ENCODE data around the gene CR2. TPM values are rescaled to one million over a fixed set of nuclear protein-coding genes. Genes with fewer than 3 reads are reported as not detected.
"Not testable (repeated sequence)": the region's sequence is repeated elsewhere in the genome, so short reads cannot be mapped to it uniquely, and the experiment has no call there.

CR2 gene
- total and polyA plus RNA-seq, 9 donors = 0.08 to 0.27 (median 0.10) TPM; not detected in 5

DNA sequence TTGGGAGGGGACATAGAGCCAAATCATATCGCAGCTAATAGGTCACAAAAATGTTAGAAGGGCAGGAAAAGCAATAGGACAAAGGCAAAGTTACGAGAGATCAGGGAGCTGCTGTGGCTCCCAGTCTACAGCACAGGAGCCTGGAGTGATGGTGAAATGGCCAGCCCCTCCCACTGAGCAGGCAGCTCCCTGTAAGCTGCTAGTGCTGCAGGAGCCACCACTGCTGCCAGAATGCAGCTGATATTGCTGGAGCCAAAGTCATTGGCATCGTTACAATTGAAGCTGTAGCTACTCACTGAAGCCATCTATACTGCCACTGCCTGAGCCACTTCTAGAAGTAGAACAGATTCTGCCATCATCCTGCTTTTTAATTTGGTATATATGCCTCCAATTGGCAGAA, 71.1 kb downstream of the CR2 start:
- 0 to 62% (median 44%) methylated on average over 1 to 3 of the region's 3 CpGs for WGBS, 3 donors
- not testable (repeated sequence) for H3K27me3 ChIP-seq

DNA sequence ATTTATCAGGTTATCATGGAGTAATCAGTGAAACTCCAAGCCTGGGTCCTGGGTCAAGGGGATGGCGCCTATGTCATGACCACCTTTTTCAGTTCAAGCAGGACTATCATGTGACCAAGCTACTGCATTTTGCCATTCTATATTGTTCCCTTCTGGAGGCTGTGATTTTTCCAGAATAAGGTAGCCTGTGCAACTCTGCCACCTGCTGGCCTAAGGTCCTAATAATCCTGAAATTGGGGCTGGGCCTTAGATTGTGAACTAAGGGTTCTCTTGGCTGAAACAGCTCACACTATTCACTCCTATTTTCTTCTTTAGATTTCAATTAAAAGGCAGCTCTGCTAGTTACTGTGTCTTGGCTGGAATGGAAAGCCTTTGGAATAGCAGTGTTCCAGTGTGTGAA, 74.3 kb downstream of the CR2 start:
- H3K27me3 ChIP-seq; H3K36me3 ChIP-seq; H3K4me1 ChIP-seq (ENCODE audit: insufficient read depth); H3K9me3 ChIP-seq; H3K4me3 ChIP-seq; H3K27ac ChIP-seq; DNase-seq; intact Hi-C loops (cut with DNase I): not testable (repeated sequence)
- no CpG with 5 or more reads among the region's 1 CpG for WGBS, 3 donors

More for the DNA sequence above, 71.1 kb downstream of the CR2 start:
- H3K4me1 ChIP-seq (ENCODE audit: insufficient read depth); H3K9me3 ChIP-seq; H3K4me3 ChIP-seq; intact Hi-C loops (cut with DNase I); DNase-seq; H3K36me3 ChIP-seq; H3K27ac ChIP-seq: not testable (repeated sequence)

DNA sequence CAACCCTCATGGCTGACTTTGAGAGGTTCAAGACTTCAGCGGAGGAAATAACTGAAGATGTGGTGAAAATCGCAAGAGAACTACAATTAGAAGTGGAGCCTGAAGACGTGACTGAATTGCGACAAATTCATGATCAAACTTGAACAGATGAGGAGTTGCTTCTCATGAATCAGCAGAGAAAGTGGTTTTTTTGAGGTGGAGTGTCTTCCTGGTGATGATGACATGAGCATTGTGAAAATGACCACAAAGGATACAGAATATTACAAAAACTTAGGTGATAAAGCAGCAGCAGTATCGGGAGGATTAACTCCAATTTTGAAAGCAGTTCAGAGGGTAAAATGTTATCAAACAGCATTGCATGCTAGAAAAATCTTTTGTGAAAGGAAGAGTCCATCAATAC, 82.1 kb downstream of the CR2 start:
- DNase-seq; H3K9me3 ChIP-seq; H3K27ac ChIP-seq; H3K27me3 ChIP-seq; H3K4me3 ChIP-seq; H3K36me3 ChIP-seq; intact Hi-C loops (cut with DNase I); H3K4me1 ChIP-seq (ENCODE audit: insufficient read depth): not testable (repeated sequence)
- WGBS, 3 donors = no CpG with 5 or more reads among the region's 5 CpGs

Other genes with a start within 250 kb of the CR2 start
- gene CD55, start 132.7 kb upstream of the CR2 start, total RNA-seq = 100 to 1,000 TPM in 2 of 7 donors, 10 to 100 TPM in 5; 32.8 to 237 (median 89.7) TPM
- 100 to 1,000 TPM in 1 of 2 donors, 10 to 100 TPM in 1; 82.9 to 136 TPM for gene CD55, start 132.7 kb upstream of the CR2 start, polyA plus RNA-seq
- 1 to 10 TPM in 4 of 7 donors, under 1 TPM in 3; 0.84 to 3.7 (median 1.2) TPM for gene CR1, start 41.8 kb downstream of the CR2 start, total RNA-seq
- gene CR1, start 41.8 kb downstream of the CR2 start, polyA plus RNA-seq = 1 to 10 TPM in 1 of 2 donors, under 1 TPM in 1; 0.25 to 5.8 TPM
- under 1 TPM in 1 of 7 donors, not detected in 6; 0.92 TPM for gene CR1L, start 190.8 kb downstream of the CR2 start, total RNA-seq
- gene CR1L, start 190.8 kb downstream of the CR2 start, polyA plus RNA-seq = not detected

Measured in ovary (tissue), 9 donors.